ENCODE measurements around the gene SP9. TPM values are rescaled to one million over a fixed set of nuclear protein-coding genes. Genes with fewer than 3 reads are reported as not detected.
A peak's percentile ranks its signal among the peaks of the same experiment; 100 is the strongest.

The SP9 gene
- not detected for total RNA-seq (2021; ENCODE audit: unreplicated experiment)
- polyA plus RNA-seq (2012; ENCODE audit: insufficient read length), result not detected
- percentile 19 among the genes with signal in this experiment for Bru-seq, nascent RNA
- BruChase-seq, experiment 1, labeled RNA remaining after a 2-hour chase, result percentile 19 among the genes with signal in this experiment
- BruChase-seq, experiment 2, labeled RNA remaining after a 6-hour chase, result percentile 20 among the genes with signal in this experiment
- long read RNA-seq, result 0 reads

DNA sequence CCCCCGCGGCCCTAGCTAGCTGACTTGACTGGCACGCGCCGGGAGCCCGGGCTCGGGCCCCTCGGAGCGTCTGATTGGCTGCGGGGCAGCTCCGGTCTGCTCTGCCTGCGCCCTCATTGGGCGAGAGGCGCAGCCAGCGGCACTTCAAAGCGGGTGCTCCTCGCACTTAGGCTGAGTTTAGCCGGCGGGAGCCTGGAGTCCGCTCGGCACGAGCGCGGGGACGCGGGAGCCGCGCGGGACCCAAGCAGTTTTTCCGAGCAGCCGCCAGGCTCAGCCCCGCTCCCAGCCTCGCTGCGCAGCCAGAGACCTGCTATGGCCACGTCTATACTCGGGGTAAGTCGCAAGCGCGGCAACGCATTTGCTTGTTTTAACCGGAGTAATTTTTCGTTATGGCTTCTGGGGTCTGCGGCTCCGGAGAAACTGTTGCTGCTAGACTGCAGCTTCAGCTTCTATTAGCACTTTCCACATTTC is at the start of gene SP9:
Gene SP9, plus strand, starts transcription at position 174 of the 471 bp plus-strand sequence. Its CDS starts 139 bp downstream, at position 313.
- no peaks in the 10 kb centered on the region for H3K9me3 ChIP-seq (ENCODE audit: control insufficient read depth, insufficient read depth, low read depth, low read length)
- in situ Hi-C loops (cut with HindIII; ENCODE audit: low pct_unique_long_range_greater_than_20kb, low sequenced_read_pairs), result no loop called here
- no peaks in the 10 kb centered on the region for H3K27me3 ChIP-seq (ENCODE audit: control insufficient read depth, insufficient read depth, low read length)
- H3K36me3 ChIP-seq (ENCODE audit: control insufficient read depth, insufficient read depth, low read length), result no peaks in the 10 kb centered on the region
- no TSS peak for BruUV-seq (replicated peaks)
- TF ChIP-seq SIN3A (IDR thresholded peaks at IDR 0.05; ENCODE audit: borderline replicate concordance, insufficient read depth, low read depth, low read length), result no peak
- TF ChIP-seq, protein P1, sequence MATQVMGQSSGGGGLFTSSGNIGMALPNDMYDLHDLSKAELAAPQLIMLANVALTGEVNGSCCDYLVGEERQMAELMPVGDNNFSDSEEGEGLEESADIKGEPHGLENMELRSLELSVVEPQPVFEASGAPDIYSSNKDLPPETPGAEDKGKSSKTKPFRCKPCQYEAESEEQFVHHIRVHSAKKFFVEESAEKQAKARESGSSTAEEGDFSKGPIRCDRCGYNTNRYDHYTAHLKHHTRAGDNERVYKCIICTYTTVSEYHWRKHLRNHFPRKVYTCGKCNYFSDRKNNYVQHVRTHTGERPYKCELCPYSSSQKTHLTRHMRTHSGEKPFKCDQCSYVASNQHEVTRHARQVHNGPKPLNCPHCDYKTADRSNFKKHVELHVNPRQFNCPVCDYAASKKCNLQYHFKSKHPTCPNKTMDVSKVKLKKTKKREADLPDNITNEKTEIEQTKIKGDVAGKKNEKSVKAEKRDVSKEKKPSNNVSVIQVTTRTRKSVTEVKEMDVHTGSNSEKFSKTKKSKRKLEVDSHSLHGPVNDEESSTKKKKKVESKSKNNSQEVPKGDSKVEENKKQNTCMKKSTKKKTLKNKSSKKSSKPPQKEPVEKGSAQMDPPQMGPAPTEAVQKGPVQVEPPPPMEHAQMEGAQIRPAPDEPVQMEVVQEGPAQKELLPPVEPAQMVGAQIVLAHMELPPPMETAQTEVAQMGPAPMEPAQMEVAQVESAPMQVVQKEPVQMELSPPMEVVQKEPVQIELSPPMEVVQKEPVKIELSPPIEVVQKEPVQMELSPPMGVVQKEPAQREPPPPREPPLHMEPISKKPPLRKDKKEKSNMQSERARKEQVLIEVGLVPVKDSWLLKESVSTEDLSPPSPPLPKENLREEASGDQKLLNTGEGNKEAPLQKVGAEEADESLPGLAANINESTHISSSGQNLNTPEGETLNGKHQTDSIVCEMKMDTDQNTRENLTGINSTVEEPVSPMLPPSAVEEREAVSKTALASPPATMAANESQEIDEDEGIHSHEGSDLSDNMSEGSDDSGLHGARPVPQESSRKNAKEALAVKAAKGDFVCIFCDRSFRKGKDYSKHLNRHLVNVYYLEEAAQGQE (IDR thresholded peaks at IDR 0.05; ENCODE audit: insufficient read depth in 1 of 2, low read depth in 2 of 2, low read length in 1 of 2), result no peak
- no peak for TF ChIP-seq POLR2AphosphoS5 (IDR thresholded peaks at IDR 0.05; ENCODE audit: low read depth, low read length)
- TF ChIP-seq TCF7L2 (IDR thresholded peaks at IDR 0.05; ENCODE audit: low read depth, low read length), result no peak
- TF ChIP-seq, protein P2, sequence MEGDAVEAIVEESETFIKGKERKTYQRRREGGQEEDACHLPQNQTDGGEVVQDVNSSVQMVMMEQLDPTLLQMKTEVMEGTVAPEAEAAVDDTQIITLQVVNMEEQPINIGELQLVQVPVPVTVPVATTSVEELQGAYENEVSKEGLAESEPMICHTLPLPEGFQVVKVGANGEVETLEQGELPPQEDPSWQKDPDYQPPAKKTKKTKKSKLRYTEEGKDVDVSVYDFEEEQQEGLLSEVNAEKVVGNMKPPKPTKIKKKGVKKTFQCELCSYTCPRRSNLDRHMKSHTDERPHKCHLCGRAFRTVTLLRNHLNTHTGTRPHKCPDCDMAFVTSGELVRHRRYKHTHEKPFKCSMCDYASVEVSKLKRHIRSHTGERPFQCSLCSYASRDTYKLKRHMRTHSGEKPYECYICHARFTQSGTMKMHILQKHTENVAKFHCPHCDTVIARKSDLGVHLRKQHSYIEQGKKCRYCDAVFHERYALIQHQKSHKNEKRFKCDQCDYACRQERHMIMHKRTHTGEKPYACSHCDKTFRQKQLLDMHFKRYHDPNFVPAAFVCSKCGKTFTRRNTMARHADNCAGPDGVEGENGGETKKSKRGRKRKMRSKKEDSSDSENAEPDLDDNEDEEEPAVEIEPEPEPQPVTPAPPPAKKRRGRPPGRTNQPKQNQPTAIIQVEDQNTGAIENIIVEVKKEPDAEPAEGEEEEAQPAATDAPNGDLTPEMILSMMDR (IDR thresholded peaks at IDR 0.05), result no peak
- ATAC-seq (no peak), DNase-seq (ENCODE audit: low read depth, low spot score) (no peak)
- intact Hi-C loops (cut with micrococcal nuclease; ENCODE audit: unreplicated experiment), result no loop called here
- ChIA-PET CTCF (no interaction called here), POLR2A (no interaction called here)
- H3K27ac ChIP-seq (ENCODE audit: low read length), result peak within 1 kb of the TSS; percentile 39; the same call in 1 of the 2 replicates
- H3K4me3 ChIP-seq (ENCODE audit: low read depth in 2 of 2, low read length in 2 of 2), result peak within 1 kb of the TSS; percentile 39 to 56
- H3K4me1 ChIP-seq (ENCODE audit: control insufficient read depth, insufficient read depth, low read length), result peaks cover 16% of the 10 kb centered on the region

DNA sequence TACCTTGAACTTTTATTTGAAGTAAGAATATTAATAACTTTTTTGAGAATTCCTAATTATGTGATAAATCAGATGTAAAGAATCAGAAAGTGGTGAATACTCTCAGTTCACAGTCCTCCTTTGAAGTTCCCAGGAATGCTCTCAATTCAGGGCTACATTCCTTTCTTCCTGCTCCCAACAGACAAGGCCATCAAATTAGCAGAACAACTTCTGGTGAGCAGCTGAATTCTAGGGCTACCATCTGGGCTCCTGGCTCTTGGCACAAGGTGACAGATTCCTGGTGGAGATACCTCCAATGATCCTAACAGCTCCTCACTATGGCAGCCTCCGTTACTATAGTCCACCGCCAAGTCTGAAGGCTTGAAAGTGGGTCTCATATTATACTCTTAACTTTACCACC is 48.6 kb upstream of the SP9 start:
- ATAC-seq (no peak), DNase-seq (ENCODE audit: low read depth, low spot score) (no peak)
- TF ChIP-seq TCF7L2 (IDR thresholded peaks at IDR 0.05; ENCODE audit: low read depth, low read length), result no peak
- no peak for TF ChIP-seq SIN3A (IDR thresholded peaks at IDR 0.05; ENCODE audit: borderline replicate concordance, insufficient read depth, low read depth, low read length)
- no peak for TF ChIP-seq POLR2AphosphoS5 (IDR thresholded peaks at IDR 0.05; ENCODE audit: low read depth, low read length)
- TF ChIP-seq, protein P1 (IDR thresholded peaks at IDR 0.05; ENCODE audit: insufficient read depth in 1 of 2, low read depth in 2 of 2, low read length in 1 of 2), result no peak
- TF ChIP-seq, protein P2 (IDR thresholded peaks at IDR 0.05), result no peak
- Histone ChIP-seq H3K27me3 (ENCODE audit: control insufficient read depth, insufficient read depth, low read length) (peaks cover 9% of the 10 kb centered on the region), H3K36me3 (ENCODE audit: control insufficient read depth, insufficient read depth, low read length) (no peaks in the 10 kb centered on the region), H3K4me1 (ENCODE audit: control insufficient read depth, insufficient read depth, low read length) (no peaks in the 10 kb centered on the region), H3K27ac (ENCODE audit: low read length) (no peak overlapping the region), H3K4me3 (ENCODE audit: low read depth in 2 of 2, low read length in 2 of 2) (no peak overlapping the region), H3K9me3 (ENCODE audit: control insufficient read depth, insufficient read depth, low read depth, low read length) (no peaks in the 10 kb centered on the region)
- POLR2A ChIA-PET, result no interaction called here
- CTCF ChIA-PET, result no interaction called here
- BruUV-seq (replicated peaks), result no TSS peak
- in situ Hi-C loops (cut with HindIII; ENCODE audit: low pct_unique_long_range_greater_than_20kb, low sequenced_read_pairs), result no loop called here
- intact Hi-C loops (cut with micrococcal nuclease; ENCODE audit: unreplicated experiment), result no loop called here

Measured in Panc1 (cell line).